ENCODE data around the gene TENM4. TPM values are rescaled to one million over a fixed set of nuclear protein-coding genes. Genes with fewer than 3 reads are reported as not detected.
A peak's percentile ranks its signal among the peaks of the same experiment; 100 is the strongest.

Gene TENM4
- total RNA-seq, 1 donor = 10.4 TPM

- no peak for DNase-seq (ENCODE audit: low read depth)
- no peak overlapping the region for H3K4me3 ChIP-seq (ENCODE audit: low read depth, low read length)
- TF ChIP-seq CTCF (IDR thresholded peaks at IDR 0.05; ENCODE audit: insufficient read depth, low read depth, low read length) = peak; percentile 66
Observed at GRCh38 chr11:79400717-79401330, 40.0 kb downstream of the TENM4 start.

GRCh38 chr11:79400206-79400605 is 40.6 kb downstream of the TENM4 start:
- no peak for DNase-seq (ENCODE audit: low read depth)
- H3K4me3 ChIP-seq (ENCODE audit: low read depth, low read length) = no peak overlapping the region
- no peak for TF ChIP-seq CTCF (IDR thresholded peaks at IDR 0.05; ENCODE audit: insufficient read depth, low read depth, low read length)

DNA sequence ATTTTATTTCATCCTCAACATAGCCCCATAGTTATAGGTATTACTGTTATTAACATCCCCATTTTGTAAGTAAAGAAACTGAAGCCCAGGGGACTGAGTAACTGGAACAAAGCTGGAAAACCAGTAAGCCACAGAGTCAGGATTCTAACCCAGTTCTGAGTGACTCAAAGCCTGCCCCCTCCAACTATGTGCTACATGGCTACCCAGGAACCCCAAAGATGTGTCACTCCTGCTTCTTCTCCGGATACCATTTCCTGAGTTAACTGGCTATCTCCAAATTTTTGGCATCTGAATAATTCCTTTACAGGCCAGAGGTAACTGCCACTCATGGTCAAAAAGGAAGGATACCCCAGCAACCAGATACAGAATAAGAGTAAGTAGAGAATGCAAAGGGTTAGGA is 43.6 kb downstream of the TENM4 start:
- no peak for DNase-seq (ENCODE audit: low read depth)
- H3K4me3 ChIP-seq (ENCODE audit: low read depth, low read length) = no peak overlapping the region
- TF ChIP-seq CTCF (IDR thresholded peaks at IDR 0.05; ENCODE audit: insufficient read depth, low read depth, low read length) = no peak

DNA sequence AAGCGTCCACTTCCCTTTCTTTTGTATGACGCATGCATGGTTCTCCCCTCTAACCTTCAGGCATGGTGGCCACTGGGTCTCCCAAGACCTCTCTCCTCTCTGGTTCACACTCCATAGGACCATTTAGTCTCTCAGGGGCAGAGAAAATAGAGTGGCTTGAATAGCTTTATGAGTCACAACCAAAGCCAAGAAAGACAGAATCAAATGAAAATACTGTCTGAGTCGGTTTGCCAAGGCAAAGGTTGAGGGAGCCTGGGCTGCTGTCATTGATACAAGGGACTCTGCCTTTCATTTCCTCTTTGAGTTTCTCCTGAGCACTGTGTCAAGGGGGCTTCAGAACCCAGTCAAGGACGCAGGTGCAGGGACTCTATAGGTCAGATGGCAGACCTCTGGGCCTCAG is 44.2 kb downstream of the TENM4 start:
- no peak for DNase-seq (ENCODE audit: low read depth)
- no peak for TF ChIP-seq CTCF (IDR thresholded peaks at IDR 0.05; ENCODE audit: insufficient read depth, low read depth, low read length)
- H3K4me3 ChIP-seq (ENCODE audit: low read depth, low read length) = no peak overlapping the region

GRCh38 chr11:79396001-79396400 is 44.8 kb downstream of the TENM4 start:
- no peak for TF ChIP-seq CTCF (IDR thresholded peaks at IDR 0.05; ENCODE audit: insufficient read depth, low read depth, low read length)
- H3K4me3 ChIP-seq (ENCODE audit: low read depth, low read length) = no peak overlapping the region
- DNase-seq (ENCODE audit: low read depth) = no peak

DNA sequence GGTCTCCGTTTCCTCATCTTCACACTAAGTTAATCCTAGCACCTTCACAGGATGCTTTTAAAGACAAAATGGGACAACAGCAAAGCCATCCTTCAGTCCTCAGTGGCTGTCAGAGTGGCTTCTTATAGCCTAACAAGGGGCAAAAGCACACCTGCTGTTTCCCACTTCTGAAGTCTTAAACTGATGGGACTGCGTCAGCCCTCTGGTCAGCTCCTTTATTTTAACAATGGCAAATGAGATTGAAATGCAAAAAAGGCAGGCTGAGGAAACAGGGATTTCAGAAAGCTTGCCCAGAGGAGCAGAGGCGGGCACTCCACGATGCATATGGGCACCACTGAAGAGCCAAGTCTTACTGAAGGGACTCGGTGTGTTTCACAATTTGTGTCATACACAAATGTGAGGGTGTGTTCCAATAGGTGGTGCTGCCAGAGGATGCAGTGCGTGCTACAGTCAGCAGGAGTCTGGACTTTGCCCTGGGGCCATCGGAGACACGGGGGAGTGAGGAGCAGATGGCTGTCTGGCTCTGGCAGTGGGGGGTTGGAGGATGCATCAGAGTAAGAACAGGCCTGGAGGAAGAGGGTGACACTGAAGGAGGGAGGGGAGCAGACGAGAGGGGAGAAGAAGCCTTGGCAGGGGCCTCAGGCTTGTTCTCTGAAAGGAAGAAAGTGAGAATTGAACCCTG is 47.3 kb downstream of the TENM4 start:
- no peak for TF ChIP-seq CTCF (IDR thresholded peaks at IDR 0.05; ENCODE audit: insufficient read depth, low read depth, low read length)
- peak; percentile 24 for DNase-seq (ENCODE audit: low read depth)
- H3K4me3 ChIP-seq (ENCODE audit: low read depth, low read length) = no peak overlapping the region
